Osteocyte (in vitro differentiated cells): ENCODE results near the gene PPIF. TPM values are rescaled to one million over a fixed set of nuclear protein-coding genes. Genes with fewer than 3 reads are reported as not detected.

ENCODE experiments used
- DNase-seq: peaks from one replicate; pipeline ENCODE4 v3.0.0; 2021; ENCODE audit warnings: mixed read lengths; ENCODE audit not compliant: unreplicated experiment; ENCODE audit errors: extremely low spot score
- H3K27ac Mint-ChIP-seq: one replicate; pipeline ENCODE4 v1.8.0; 2021; ENCODE audit warnings: mild to moderate bottlenecking, mixed read lengths; ENCODE audit not compliant: unreplicated experiment
- H3K27me3 Mint-ChIP-seq: one replicate; pipeline ENCODE4 v1.8.0; 2021; ENCODE audit warnings: mixed read lengths; ENCODE audit not compliant: unreplicated experiment
- H3K36me3 Mint-ChIP-seq: one replicate; pipeline ENCODE4 v1.8.0; 2021; ENCODE audit warnings: mixed read lengths; ENCODE audit not compliant: unreplicated experiment
- H3K4me1 Mint-ChIP-seq: one replicate; pipeline ENCODE4 v1.8.0; 2021; ENCODE audit warnings: mixed read lengths; ENCODE audit not compliant: unreplicated experiment
- H3K4me3 Mint-ChIP-seq: one replicate; pipeline ENCODE4 v1.8.0; 2021; ENCODE audit warnings: mild to moderate bottlenecking, moderate library complexity, mixed read lengths; ENCODE audit not compliant: unreplicated experiment
- H3K9me3 Mint-ChIP-seq: one replicate; pipeline ENCODE4 v1.8.0; 2021; ENCODE audit warnings: mixed read lengths; ENCODE audit not compliant: unreplicated experiment
- long read RNA-seq: library from polyadenylated mRNA; unstranded; transcript quantifications from one replicate; pipeline ENCODE4 v2.0.0, GENCODE V29; 2021
- total RNA-seq: library from RNA; stranded (reverse); gene quantifications from 2 replicates; pipeline ENCODE4 v1.2.1, GENCODE V29; 2021
- TF ChIP-seq, protein P1 (sequence below): fragments of 200-600 bp; sonication (generic); IDR thresholded peaks from 2 replicates; pipeline ENCODE4 v1.5.0; 2021; ENCODE audit warnings: antibody characterized with exemption, mild to moderate bottlenecking, moderate library complexity

PPIF gene
- total RNA-seq, result 17.0 and 20.7 TPM in 2 replicates
- long read RNA-seq, transcript PPIF-201 (6 exons, 2,190 nt), result major isoform, 57 of 67 reads
- long read RNA-seq, partial matches to known transcripts, result 3 of 67 reads
- long read RNA-seq, other reads (novel, unspliced or antisense), result 4 of 67 reads

DNA sequence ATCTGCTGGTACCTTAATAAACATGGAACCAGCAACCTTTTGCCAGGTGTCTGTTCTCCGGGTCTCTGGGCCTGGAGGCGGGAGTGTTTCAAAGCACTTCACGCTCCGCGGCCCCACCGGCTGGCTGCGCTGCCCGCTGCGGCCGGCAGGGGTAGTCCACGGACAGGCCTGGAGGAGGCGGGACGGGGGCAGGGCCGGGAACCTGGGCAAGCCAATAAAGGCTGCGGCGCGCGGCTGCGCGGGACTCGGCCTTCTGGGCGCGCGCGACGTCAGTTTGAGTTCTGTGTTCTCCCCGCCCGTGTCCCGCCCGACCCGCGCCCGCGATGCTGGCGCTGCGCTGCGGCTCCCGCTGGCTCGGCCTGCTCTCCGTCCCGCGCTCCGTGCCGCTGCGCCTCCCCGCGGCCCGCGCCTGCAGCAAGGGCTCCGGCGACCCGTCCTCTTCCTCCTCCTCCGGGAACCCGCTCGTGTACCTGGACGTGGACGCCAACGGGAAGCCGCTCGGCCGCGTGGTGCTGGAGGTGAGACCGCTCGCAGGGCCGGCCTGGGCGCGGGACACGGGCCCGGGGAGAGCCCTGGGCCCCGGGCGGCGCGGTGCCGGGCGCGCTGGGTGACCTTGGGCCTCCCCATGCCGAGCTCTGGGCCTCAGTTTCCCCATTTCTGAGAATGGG lies at the start of gene PPIF:
Gene PPIF (plus strand): TSS at position 244 of the 668 bp plus-strand sequence. CDS start 80 bp downstream, at position 324.
- TF ChIP-seq, protein P1, sequence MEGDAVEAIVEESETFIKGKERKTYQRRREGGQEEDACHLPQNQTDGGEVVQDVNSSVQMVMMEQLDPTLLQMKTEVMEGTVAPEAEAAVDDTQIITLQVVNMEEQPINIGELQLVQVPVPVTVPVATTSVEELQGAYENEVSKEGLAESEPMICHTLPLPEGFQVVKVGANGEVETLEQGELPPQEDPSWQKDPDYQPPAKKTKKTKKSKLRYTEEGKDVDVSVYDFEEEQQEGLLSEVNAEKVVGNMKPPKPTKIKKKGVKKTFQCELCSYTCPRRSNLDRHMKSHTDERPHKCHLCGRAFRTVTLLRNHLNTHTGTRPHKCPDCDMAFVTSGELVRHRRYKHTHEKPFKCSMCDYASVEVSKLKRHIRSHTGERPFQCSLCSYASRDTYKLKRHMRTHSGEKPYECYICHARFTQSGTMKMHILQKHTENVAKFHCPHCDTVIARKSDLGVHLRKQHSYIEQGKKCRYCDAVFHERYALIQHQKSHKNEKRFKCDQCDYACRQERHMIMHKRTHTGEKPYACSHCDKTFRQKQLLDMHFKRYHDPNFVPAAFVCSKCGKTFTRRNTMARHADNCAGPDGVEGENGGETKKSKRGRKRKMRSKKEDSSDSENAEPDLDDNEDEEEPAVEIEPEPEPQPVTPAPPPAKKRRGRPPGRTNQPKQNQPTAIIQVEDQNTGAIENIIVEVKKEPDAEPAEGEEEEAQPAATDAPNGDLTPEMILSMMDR, result peak; percentile 96
- Mint-ChIP-seq H3K4me3 (peak within 1 kb of the TSS; percentile 77), H3K27me3 (no peaks in the 10 kb centered on the region), H3K4me1 (peaks cover 20% of the 10 kb centered on the region), H3K9me3 (no peaks in the 10 kb centered on the region), H3K36me3 (peaks cover 10% of the 10 kb centered on the region), H3K27ac (peak within 1 kb of the TSS; percentile 81)
- peak; percentile 98 for DNase-seq

DNA sequence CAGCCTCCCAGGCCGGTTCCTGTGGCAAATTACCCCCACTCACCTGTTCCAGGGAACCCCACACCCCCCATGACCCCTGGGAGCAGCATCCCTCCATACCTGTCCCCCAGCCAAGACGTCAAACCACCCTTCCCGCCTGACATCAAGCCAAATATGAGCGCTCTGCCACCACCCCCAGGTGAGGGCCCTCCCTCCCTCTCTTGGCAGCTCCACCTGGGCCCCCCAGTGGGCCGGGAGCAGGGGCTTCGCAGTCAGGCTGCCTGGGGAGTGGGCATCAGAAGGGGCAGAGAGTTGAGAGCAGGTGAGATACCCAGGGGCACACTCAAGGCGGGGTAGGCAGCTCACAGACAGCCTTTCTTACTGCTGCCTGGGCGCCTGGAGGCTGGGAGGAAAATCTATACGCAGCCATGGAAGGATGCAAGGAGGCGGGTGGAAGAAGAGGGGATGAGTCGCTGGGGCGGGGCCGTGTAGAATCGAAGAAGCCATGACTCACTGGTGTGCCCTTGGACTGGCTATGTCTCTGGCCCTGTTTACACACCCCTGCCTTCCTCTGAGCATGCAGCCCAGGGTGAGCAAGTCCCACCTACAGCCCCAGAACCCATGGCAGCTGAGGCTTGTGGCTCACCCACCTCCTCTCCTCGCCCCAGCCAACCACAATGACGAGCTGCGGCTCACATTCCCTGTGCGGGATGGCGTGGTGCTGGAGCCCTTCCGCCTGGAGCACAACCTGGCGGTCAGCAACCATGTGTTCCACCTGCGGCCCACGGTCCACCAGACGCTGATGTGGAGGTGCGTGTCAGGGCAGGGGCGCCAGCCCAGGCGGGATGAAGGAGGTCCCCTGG lies 48.6 kb upstream of the PPIF start:
- peaks cover 23% of the 10 kb centered on the region for H3K4me1 Mint-ChIP-seq
- no peak for DNase-seq
- TF ChIP-seq, protein P1, result no peak
- peak overlapping the region; percentile 66 for H3K27ac Mint-ChIP-seq
- no peaks in the 10 kb centered on the region for H3K9me3 Mint-ChIP-seq
- H3K27me3 Mint-ChIP-seq, result no peaks in the 10 kb centered on the region
- peaks cover 50% of the 10 kb centered on the region for H3K36me3 Mint-ChIP-seq
- no peak overlapping the region for H3K4me3 Mint-ChIP-seq

DNA sequence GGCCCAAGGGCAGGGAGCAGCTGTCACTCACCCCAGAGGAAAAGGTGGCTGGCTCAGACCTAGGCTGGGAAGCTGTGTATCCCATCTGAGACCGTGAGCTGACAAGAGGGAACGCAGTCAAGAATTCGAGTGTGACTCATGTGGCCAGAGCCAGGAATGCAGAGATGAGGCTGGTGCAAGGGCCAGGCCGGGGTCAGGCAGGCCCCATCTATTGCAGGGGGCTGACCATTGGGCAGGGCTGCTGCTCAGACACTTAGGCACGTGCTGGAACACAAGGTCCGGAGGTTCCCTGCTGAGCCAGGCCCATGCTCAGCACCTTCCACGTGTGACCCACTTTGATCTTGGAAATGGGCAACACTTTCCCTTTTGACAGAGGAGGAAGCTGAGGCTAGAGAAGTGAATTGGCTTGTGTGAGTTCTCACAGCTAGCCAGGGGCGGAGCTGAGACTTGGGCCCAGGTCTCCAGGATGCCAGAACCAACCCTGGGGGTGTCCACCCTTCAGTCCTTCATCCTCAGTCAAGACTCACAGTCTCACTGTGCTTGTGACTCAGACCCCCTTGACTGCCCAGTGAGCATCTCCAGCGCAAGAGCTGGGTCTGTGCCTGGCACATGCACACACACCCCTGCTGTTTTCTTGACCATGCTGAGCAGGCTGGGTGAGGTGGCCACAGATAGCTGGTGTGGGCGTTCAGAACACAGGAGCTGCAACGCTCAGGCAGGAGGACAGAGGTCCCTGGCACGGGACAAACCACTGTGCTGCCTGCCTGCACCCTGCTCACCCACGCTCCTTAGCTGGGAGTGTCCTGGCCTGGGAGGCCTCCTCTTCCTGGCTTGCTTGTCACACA lies 47.6 kb upstream of the PPIF start:
- H3K9me3 Mint-ChIP-seq, result no peaks in the 10 kb centered on the region
- no peak for DNase-seq
- TF ChIP-seq, protein P1, result no peak
- H3K4me1 Mint-ChIP-seq, result peaks cover 23% of the 10 kb centered on the region
- no peak overlapping the region for H3K4me3 Mint-ChIP-seq
- H3K27ac Mint-ChIP-seq, result peak overlapping the region; percentile 57
- H3K27me3 Mint-ChIP-seq, result no peaks in the 10 kb centered on the region
- peaks cover 51% of the 10 kb centered on the region for H3K36me3 Mint-ChIP-seq

DNA sequence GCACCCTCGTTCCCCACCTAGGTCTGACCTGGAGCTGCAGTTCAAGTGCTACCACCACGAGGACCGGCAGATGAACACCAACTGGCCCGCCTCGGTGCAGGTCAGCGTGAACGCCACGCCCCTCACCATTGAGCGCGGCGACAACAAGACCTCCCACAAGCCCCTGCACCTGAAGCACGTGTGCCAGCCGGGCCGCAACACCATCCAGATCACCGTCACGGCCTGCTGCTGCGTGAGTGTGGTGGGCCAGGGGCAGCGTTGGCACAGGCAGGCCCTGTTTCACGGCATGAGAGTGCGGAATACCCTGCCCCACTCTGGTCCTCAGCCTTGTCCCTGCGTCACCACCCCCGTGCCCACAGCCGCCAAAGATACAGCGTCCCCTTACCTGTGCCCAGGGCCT lies 46.6 kb upstream of the PPIF start:
- Mint-ChIP-seq H3K9me3 (no peaks in the 10 kb centered on the region), H3K4me3 (no peak overlapping the region), H3K27me3 (no peaks in the 10 kb centered on the region), H3K27ac (no peak overlapping the region), H3K4me1 (peaks cover 22% of the 10 kb centered on the region), H3K36me3 (peaks cover 50% of the 10 kb centered on the region)
- no peak for DNase-seq
- TF ChIP-seq, protein P1, result no peak
